Immature natural killer cell (primary cell): ENCODE data around the gene PTPN18. TPM values are rescaled to one million over a fixed set of nuclear protein-coding genes. Genes with fewer than 3 reads are reported as not detected.

ENCODE experiments used
- DNase-seq, 3 donors: peaks; one replicate each; pipeline ENCODE4 v3.0.0; 2022; ENCODE audit warnings: mixed read lengths in 1 of 3
- H3K27ac Mint-ChIP-seq, 6 donors: one replicate each; pipeline ENCODE4 v1.8.0; 2020; ENCODE audit warnings: mixed read lengths in 6 of 6, mild to moderate bottlenecking in 5 of 6, inconsistent platforms in 4 of 6, moderate library complexity in 3 of 6
- H3K27me3 Mint-ChIP-seq, 3 donors: one replicate each; pipeline ENCODE4 v1.8.0; 2020 to 2021; ENCODE audit warnings: low read depth in 3 of 3, mild to moderate bottlenecking in 3 of 3, mixed read lengths in 3 of 3, moderate library complexity in 3 of 3, inconsistent platforms in 1 of 3
- H3K36me3 Mint-ChIP-seq, 3 donors: one replicate each; pipeline ENCODE4 v1.8.0; 2020; ENCODE audit warnings: mixed read lengths in 3 of 3, inconsistent platforms in 2 of 3, mild to moderate bottlenecking in 2 of 3
- H3K4me1 Mint-ChIP-seq, 2 donors: one replicate each; pipeline ENCODE4 v1.8.0; 2020; ENCODE audit warnings: inconsistent platforms in 2 of 2, mild to moderate bottlenecking in 2 of 2, mixed read lengths in 2 of 2, moderate library complexity in 1 of 2
- H3K4me3 Mint-ChIP-seq, 5 donors: one replicate each; pipeline ENCODE4 v1.8.0; 2020; ENCODE audit warnings: mild to moderate bottlenecking in 5 of 5, mixed read lengths in 5 of 5, inconsistent platforms in 3 of 5, moderate library complexity in 3 of 5
- H3K9me3 Mint-ChIP-seq, 6 donors: one replicate each; pipeline ENCODE4 v1.8.0; 2020; ENCODE audit warnings: mild to moderate bottlenecking in 6 of 6, mixed read lengths in 6 of 6, inconsistent platforms in 4 of 6, moderate library complexity in 3 of 6
- polyA plus RNA-seq, 3 donors: library from polyadenylated mRNA; unstranded; fragments of 300-500 nt; fragmentation: Illumina TruSeq; gene quantifications; one replicate each; pipeline ENCODE4 v1.2.3, GENCODE V29; 2021

The PTPN18 gene
- polyA plus RNA-seq, 3 donors from 2014 or later: 89.4 to 190 (median 91.1) TPM

- peaks cover 3 to 17% (median 14%) of the 10 kb centered on the region in 3 donors for H3K27me3 Mint-ChIP-seq
- no peaks in the 10 kb centered on the region for H3K9me3 Mint-ChIP-seq
- no peak for DNase-seq
- no peak overlapping the region for H3K4me3 Mint-ChIP-seq
- peaks cover 4 to 6% of the 10 kb centered on the region in 2 donors for H3K4me1 Mint-ChIP-seq
- H3K27ac Mint-ChIP-seq: no peak overlapping the region
- peaks cover 9 to 16% (median 10%) of the 10 kb centered on the region in 3 donors for H3K36me3 Mint-ChIP-seq
Observed at GRCh38 chr2:130334026-130334425, 21.8 kb upstream of the PTPN18 start.

GRCh38 chr2:130335226-130335625 is 20.6 kb upstream of the PTPN18 start:
- DNase-seq: no peak
- Mint-ChIP-seq H3K9me3 (no peaks in the 10 kb centered on the region), H3K4me3 (no peak overlapping the region), H3K4me1 (peaks cover 5 to 6% of the 10 kb centered on the region in 2 donors), H3K27me3 (peaks cover 4 to 13% (median 11%) of the 10 kb centered on the region in 3 donors), H3K27ac (no peak overlapping the region), H3K36me3 (peaks cover 16 to 25% (median 22%) of the 10 kb centered on the region in 3 donors)

GRCh38 chr2:130336150-130336876 is 19.5 kb upstream of the PTPN18 start:
- Mint-ChIP-seq H3K9me3 (no peaks in the 10 kb centered on the region), H3K4me1 (peaks cover 10 to 12% of the 10 kb centered on the region in 2 donors), H3K36me3 (peaks cover 18 to 28% (median 26%) of the 10 kb centered on the region in 3 donors), H3K27me3 (peaks cover 4 to 11% (median 11%) of the 10 kb centered on the region in 3 donors), H3K27ac (no peak overlapping the region), H3K4me3 (no peak overlapping the region)
- no peak for DNase-seq

- Mint-ChIP-seq H3K27me3 (peaks cover 6 to 11% (median 9%) of the 10 kb centered on the region in 3 donors), H3K9me3 (no peaks in the 10 kb centered on the region), H3K4me3 (no peak overlapping the region), H3K36me3 (peaks cover 18 to 28% (median 26%) of the 10 kb centered on the region in 3 donors), H3K27ac (peak overlapping the region in 1 of 6 donors; percentile 53), H3K4me1 (peaks cover 15 to 20% of the 10 kb centered on the region in 2 donors)
- peak in 1 of 3 donors; percentile 19 for DNase-seq
Observed at GRCh38 chr2:130336877-130337734, 18.8 kb upstream of the PTPN18 start.

GRCh38 chr2:130337735-130338325 is 18.0 kb upstream of the PTPN18 start:
- DNase-seq: no peak
- peaks cover 18 to 28% (median 26%) of the 10 kb centered on the region in 3 donors for H3K36me3 Mint-ChIP-seq
- H3K27ac Mint-ChIP-seq: peak overlapping the region in 1 of 6 donors; percentile 31
- no peaks in the 10 kb centered on the region for H3K9me3 Mint-ChIP-seq
- H3K4me1 Mint-ChIP-seq: peaks cover 13 to 18% of the 10 kb centered on the region in 2 donors
- H3K4me3 Mint-ChIP-seq: no peak overlapping the region
- peaks cover 3 to 13% (median 10%) of the 10 kb centered on the region in 3 donors for H3K27me3 Mint-ChIP-seq

- Mint-ChIP-seq H3K9me3 (no peaks in the 10 kb centered on the region), H3K4me1 (peaks cover 22 to 24% of the 10 kb centered on the region in 2 donors), H3K27me3 (peaks cover 3 to 14% (median 11%) of the 10 kb centered on the region in 3 donors), H3K27ac (no peak overlapping the region), H3K36me3 (peaks cover 18 to 26% (median 25%) of the 10 kb centered on the region in 3 donors), H3K4me3 (no peak overlapping the region)
- DNase-seq: no peak
Observed at GRCh38 chr2:130338793-130339345, 17.0 kb upstream of the PTPN18 start.

GRCh38 chr2:130339885-130340745 is 15.7 kb upstream of the PTPN18 start:
- no peak for DNase-seq
- Mint-ChIP-seq H3K4me1 (peaks cover 28 to 30% of the 10 kb centered on the region in 2 donors), H3K9me3 (no peaks in the 10 kb centered on the region), H3K27ac (peak overlapping the region in 4 of 6 donors; percentile 3 to 79 (median 47)), H3K36me3 (peaks cover 18 to 29% (median 26%) of the 10 kb centered on the region in 3 donors), H3K27me3 (peaks cover 3 to 14% (median 9%) of the 10 kb centered on the region in 3 donors), H3K4me3 (peak overlapping the region in 3 of 5 donors; percentile 10 to 40 (median 38))

- H3K36me3 Mint-ChIP-seq: peaks cover 22 to 38% (median 34%) of the 10 kb centered on the region in 3 donors
Observed at GRCh38 chr2:130341562-130342019, 14.3 kb upstream of the PTPN18 start.

GRCh38 chr2:130342020-130342532 is 13.8 kb upstream of the PTPN18 start:
- H3K4me1 Mint-ChIP-seq: peaks cover 32 to 36% of the 10 kb centered on the region in 2 donors
- H3K4me3 Mint-ChIP-seq: peak overlapping the region; percentile 92 to 100 (median 100)
- DNase-seq: peak; percentile 88 to 90 (median 89)
- H3K36me3 Mint-ChIP-seq: peaks cover 27 to 42% (median 38%) of the 10 kb centered on the region in 3 donors
- no peaks in the 10 kb centered on the region for H3K9me3 Mint-ChIP-seq
- H3K27ac Mint-ChIP-seq: peak overlapping the region; percentile 91 to 99 (median 96)
- peaks cover 3 to 13% (median 8%) of the 10 kb centered on the region in 3 donors for H3K27me3 Mint-ChIP-seq

More at GRCh38 chr2:130341562-130342019, 14.3 kb upstream of the PTPN18 start:
- peaks cover 3 to 14% (median 9%) of the 10 kb centered on the region in 3 donors for H3K27me3 Mint-ChIP-seq
- no peak for DNase-seq
- H3K4me3 Mint-ChIP-seq: peak overlapping the region; percentile 92 to 100 (median 100)
- peak overlapping the region; percentile 91 to 99 (median 96) for H3K27ac Mint-ChIP-seq
- H3K4me1 Mint-ChIP-seq: peaks cover 32 to 36% of the 10 kb centered on the region in 2 donors
- no peaks in the 10 kb centered on the region for H3K9me3 Mint-ChIP-seq

GRCh38 chr2:130342533-130343275 is 13.2 kb upstream of the PTPN18 start, which contains the start of gene IMP4:
TSS of gene IMP4 (plus strand) at chr2:130342897. CDS start at chr2:130342933, 36 bp downstream.
- Mint-ChIP-seq H3K27me3 (peaks cover 3 to 12% (median 7%) of the 10 kb centered on the region in 3 donors), H3K4me1 (peaks cover 32 to 36% of the 10 kb centered on the region in 2 donors), H3K4me3 (peak within 1 kb of the TSS; percentile 92 to 100 (median 100)), H3K9me3 (no peaks in the 10 kb centered on the region), H3K27ac (peak within 1 kb of the TSS; percentile 91 to 99 (median 96)), H3K36me3 (peaks cover 31 to 47% (median 40%) of the 10 kb centered on the region in 3 donors)
- DNase-seq: peak; percentile 95

GRCh38 chr2:130344578-130344977 is 11.3 kb upstream of the PTPN18 start:
- peaks cover 19 to 46% (median 26%) of the 10 kb centered on the region in 3 donors for H3K36me3 Mint-ChIP-seq
- H3K27ac Mint-ChIP-seq: peak overlapping the region in 1 of 6 donors; percentile 50
- H3K9me3 Mint-ChIP-seq: no peaks in the 10 kb centered on the region
- DNase-seq: no peak
- peaks cover 32 to 41% of the 10 kb centered on the region in 2 donors for H3K4me1 Mint-ChIP-seq
- peak overlapping the region; percentile 27 to 100 (median 99) for H3K4me3 Mint-ChIP-seq
- H3K27me3 Mint-ChIP-seq: peaks cover 5 to 12% (median 10%) of the 10 kb centered on the region in 3 donors
